HG03558 (cell line): ENCODE results near the gene ANXA6.
"Not testable (repeated sequence)": the region's sequence is repeated elsewhere in the genome, so short reads cannot be mapped to it uniquely, and the experiment has no call there.

Experiments used
- ATAC-seq: cut with Tn5 transposase; IDR thresholded peaks from one replicate; pipeline ENCODE4 v1.9.1; 2021; ENCODE audit warnings: moderate number of reproducible peaks; ENCODE audit not compliant: unreplicated experiment; ENCODE audit errors: extremely low read depth

ANXA6 gene

DNA sequence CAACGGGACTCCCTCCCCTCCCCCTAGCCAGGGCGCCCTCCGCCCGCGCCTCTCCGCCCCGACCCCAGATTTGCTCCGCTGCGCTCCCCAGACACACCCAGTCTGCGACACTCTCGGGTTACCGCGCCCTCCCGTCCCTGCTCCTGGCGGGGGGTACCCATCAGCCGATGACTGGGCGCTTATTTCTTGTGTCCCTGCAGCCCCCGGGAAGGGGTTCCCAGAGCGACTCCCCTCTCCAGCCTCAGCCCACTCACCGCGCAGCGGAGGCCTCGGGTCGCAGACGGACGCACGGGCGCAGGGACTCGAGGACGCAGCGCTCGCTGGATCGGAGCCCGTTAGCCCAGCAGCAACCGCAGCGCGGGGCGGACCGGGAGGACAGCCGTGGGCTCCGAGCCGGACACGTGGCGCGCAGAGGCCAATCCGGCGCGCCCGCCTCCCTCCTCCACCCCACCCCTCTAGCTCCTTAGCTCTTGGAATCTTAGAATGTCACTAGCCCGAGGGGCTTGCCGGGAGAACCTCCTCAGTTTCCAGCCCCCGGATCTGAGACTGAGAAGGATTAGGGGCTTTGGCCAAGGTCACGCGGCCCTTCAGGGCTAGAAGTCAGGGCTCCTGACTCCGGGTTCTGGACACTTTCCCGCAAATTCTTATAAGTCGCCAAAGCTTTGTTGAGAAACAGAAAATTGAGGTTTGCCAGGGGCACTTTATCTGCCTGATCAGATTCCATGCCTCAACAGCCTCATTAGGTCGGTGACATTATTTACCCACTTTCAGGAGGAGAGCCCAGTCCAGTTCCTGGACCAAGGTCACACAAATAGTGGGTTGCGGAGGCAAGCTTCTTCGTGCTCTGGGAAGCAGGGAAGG lies at the start of gene ANXA6:
Gene ANXA6, minus strand, starts transcription at position 354 of the 861 bp plus-strand sequence. CDS start 9,878 bp downstream, outside the sequence.
- no peak for ATAC-seq

DNA sequence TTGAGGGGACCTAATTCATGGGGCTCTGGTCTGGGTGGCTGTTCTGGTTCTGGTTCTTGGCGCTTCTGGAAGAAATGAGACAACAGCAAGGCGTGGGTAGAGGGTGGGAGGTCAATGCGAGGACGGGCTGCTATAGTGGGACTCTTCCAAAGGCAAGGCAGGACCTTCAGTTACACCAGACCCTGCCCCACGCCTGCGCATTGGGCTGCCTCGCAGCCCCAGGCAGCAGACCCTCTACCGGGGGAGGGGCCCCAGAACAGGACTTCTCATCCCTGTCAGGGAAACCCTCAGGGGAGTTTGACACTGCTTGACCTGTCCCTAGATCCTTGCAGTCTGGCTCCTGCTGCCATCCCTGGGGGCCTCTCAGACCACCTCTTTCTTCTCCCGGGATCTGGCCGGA lies 47.8 kb upstream of the ANXA6 start:
- no peak for ATAC-seq

- ATAC-seq = no peak
Measured at GRCh38 chr5:151204051-151204450, 46.5 kb upstream of the ANXA6 start.

DNA sequence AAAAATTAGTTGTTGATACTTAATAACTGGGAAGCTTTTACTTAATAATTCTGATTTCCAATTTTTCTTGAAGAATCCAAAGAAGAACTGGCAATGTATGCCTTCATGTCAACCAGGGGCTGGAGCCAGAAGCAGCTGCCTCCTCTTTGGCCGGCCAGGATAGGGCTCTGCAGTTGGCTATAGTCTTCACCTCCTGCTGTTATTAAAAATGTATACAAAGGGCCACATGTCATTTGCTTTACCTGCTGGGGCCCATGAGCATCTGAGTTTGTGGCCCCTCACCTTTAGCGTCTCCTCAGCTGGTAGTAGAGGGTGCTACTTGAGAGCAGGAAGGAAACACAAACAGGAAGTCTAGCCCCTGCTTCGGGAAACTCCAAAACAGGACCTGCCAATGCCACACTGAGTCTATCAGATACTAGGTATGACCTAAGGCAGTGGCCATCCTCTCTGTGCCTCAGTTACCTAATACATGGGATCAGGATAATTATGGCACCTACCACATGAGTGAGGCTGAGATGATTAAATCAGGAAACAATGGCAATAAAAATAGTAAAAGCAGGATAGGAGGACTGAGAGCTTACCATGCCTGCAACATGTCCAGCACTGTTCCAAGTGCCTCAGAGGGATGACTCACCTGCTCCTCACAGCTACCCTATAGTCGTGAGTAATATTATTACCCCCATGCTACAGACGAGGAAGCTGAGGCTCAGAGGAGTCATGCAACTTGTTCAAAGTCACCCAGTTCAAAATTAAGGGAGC lies 45.0 kb upstream of the ANXA6 start:
- no peak for ATAC-seq

DNA sequence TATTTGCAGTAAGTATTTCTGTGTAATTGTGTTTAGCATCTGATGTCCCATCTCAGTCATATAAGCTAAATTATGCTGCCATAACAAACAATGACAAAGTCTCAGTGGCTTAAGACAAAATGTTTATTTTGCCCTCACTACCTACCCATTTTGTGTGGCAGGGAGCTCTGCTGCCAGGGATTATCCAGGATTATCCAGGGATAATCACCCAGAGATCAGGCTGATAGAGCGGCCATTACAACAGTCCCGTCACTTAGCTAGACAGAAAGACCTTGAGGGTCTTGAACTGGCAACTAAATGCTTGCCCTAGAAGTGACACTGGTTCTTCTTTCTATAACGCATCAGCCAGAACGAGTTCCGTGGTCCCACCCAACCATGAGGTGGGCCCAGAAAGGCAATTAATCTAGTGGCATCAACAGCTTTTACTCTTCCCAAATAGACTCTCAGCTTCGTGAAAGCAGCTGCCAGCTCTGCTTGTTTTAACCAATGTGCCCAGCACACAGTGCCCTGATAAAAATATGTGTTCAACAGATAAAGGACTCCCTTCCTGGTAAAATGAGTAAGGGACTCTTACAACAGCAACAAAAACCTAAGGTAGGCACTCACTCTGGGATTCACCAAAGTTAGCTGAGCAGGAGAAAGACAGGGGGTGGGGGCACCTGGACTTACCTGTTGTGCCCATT lies 43.5 kb upstream of the ANXA6 start:
- no peak for ATAC-seq

DNA sequence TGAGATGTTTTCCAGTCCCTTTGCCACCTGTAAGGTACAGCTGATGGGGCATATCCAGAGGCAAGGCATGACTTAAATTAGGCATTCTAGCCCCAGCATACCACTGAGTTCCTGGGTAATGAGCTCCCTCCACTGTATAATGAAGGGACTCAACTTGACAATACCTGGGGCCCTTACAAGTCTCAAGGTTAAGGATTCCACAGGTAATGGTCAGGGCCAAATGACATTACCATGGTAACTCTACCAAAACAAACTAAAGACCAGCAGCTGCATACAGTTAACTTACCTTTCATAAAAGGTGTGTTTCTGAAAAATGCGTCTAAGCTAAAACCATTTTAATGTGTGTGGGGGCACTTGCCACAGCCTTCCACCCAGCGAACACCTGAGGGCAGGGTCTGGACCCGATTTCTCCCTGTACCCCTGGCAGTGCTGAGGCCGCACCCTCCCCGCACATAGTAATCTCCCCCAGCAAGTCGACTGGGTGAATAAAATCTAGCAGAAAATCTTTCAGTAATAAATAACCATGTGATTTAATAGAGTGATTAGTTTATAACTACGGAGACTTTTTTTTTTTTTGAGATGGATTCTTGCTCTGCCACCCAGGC lies 42.1 kb upstream of the ANXA6 start:
- no peak for ATAC-seq

GRCh38 chr5:151198861-151199260 lies 41.3 kb upstream of the ANXA6 start:
- ATAC-seq = no peak

DNA sequence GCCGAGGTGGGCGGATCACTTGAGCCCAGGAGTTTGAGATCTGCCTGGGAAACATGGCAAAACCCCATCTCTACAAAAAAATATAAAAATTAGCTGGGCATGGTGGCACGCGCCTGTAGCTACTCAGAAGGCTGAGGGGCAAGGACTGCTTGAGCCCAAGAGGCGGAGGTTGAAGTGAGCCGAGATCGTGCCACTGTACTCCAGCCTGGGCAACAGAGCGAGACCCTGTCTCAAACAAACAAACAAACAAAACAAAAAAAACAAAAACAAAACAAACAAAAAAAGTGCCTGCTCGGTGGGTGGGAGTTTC lies 39.7 kb upstream of the ANXA6 start:
- ATAC-seq = not testable (repeated sequence)

DNA sequence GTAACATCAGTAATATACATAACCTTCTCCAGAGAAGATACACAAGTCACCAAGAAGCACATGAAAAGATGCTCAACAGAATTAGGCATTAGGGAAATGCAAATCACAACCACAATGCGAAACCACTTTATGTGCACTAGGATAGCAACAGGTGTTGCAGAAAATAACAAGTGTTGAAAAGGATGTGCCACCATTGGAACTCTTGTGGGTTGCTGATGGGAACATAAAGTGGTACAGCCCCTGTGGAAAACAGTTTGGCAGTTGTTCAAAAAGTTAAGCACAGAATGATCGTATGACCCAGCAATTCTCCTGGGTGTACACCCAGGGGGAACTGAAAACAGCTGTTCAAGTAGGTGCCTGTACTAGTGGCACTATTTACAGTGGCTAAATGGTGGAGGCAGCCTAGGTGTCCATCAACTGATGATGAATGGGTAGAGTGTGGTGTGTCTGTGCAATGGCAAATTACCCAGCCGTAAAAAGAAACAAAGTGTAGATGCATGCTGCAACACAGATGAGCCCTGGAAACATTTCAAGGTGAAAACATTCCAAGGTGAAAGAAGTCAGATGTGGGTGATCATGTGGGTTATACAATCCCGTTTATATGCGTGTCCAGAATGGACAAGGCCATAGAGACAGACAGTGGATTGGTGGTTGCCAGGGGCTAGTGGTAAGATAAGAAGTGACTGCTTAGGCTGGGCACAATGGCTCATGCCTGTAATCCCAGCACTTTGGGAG lies 39.1 kb upstream of the ANXA6 start:
- ATAC-seq = peak; percentile 71

DNA sequence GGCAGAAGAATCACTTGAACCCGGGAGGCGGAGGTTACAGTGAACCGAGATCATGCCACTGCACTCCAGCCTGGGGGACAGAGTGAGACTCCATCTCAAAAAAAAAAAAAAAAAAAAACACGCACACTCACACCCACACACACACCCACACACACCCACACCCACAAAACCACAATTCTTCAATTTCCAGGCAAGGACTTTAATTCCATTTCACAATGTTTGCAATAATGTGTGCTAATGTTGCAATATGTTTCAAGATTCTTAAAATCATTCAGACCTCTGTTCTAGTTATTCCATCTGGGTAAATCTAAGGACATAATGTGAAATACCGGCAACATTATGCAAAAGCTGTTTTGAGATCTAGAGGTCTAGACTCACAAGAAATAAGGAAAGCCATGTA lies 38.0 kb upstream of the ANXA6 start:
- ATAC-seq = no peak

DNA sequence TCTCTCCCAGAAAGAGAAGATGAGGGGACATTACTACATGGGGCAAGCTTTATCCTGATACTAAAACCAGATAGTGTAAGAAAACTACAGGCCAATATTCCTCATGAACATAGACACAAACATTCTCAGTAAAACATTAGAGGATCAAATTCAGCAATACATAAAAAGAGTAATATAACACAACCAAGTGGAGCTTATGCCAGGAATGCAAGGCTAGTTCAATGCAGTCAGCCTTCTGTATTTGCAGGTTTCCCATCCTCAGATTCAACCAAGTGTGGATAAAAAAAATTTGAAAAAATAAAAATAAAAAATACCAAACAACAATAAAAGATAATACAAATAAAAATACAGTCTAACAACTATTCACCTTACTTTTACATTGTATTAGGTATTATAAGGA lies 35.0 kb upstream of the ANXA6 start:
- ATAC-seq = no peak

GRCh38 chr5:151191661-151192060 lies 34.1 kb upstream of the ANXA6 start:
- ATAC-seq = no peak

DNA sequence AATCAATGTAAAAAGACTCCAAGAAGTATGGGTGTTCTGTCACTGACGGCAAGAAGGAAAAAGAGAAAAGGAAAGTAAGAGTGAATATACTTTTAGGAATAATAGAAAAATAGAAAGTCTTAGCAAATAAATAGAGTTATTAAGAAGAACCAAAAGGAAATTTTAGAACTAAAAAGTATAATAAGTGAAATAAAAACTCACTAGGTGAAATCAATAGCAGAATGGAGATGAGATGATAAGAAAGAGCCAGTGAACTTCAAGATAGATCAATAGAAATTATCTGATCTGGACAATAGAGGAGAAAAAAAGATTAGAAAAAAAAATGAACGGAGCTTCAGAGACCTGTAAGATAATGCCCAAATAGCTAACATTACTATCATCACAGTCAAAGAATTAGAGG lies 31.6 kb upstream of the ANXA6 start:
- ATAC-seq = no peak

- no peak for ATAC-seq
Measured at GRCh38 chr5:151186538-151186937, 29.0 kb upstream of the ANXA6 start.

DNA sequence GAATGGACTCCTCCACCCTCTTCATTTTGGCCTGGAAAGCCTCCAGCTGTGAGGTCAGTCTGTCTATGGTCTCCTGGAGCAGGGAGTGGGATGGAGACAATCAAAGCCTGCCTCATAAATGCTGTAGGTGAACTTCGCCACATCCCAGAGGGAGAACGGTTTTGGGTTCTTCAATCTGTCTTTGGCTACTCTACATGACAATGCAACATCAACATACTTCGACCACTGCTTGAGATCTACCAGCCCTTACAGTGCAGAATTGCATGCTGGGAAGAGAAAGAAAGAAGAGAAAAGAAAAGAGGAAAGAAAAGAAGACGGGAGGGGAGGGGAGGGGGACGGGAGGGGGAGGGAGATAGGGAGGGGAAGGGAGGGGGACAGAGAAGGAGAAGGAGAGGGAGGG lies 28.5 kb upstream of the ANXA6 start:
- no peak for ATAC-seq

- no peak for ATAC-seq
Measured at GRCh38 chr5:151184316-151185042, 26.9 kb upstream of the ANXA6 start.

- no peak for ATAC-seq
Measured at GRCh38 chr5:151183456-151184245, 26.1 kb upstream of the ANXA6 start.

DNA sequence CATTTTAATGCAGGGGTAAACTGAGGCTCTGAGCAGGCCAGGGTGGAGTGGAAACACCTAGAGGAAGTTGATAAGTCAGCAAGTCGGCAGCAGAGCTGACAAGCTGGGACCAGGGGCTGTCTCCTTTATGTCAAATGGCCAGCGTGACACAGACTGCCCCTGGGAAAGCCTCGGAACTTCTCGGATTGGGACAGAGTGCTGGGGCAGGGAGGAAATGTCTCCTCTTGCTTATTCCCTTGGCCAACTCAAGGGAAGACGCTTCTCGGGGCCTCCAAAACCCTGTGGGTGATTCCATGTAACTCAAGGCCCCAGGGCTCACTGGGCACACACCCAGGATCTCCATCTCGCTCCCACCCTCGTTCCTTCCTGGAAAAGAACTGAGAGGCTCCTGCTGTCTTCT lies 25.4 kb upstream of the ANXA6 start:
- ATAC-seq = no peak

GRCh38 chr5:151182524-151182900 lies 24.9 kb upstream of the ANXA6 start:
- no peak for ATAC-seq
